B cell (primary cell): Measurements from ENCODE around the gene AP1S3. TPM values are rescaled to one million over a fixed set of nuclear protein-coding genes. Genes with fewer than 3 reads are reported as not detected.
A peak's percentile ranks its signal among the peaks of the same experiment; 100 is the strongest.

Experiments used
- ATAC-seq: fragments of 200-7000 bp; cut with Tn5 transposase; one replicate; pipeline ENCODE4 v1.10.0; 2021; ENCODE audit warnings: low read depth, mild to moderate bottlenecking, moderate number of reproducible peaks, moderate library complexity
- CTCF ChIA-PET: fragments of 350-600 bp; sonication (Branson Sonifier 250); formaldehyde crosslinking; loops from one replicate; lab custom pipeline; 2021; ENCODE audit warnings: antibody characterized with exemption, inconsistent platforms; lab: Charles Lee
- POLR2A ChIA-PET: fragments of 350-600 bp; sonication (Branson Sonifier 250); formaldehyde crosslinking; loops from one replicate; lab custom pipeline; 2021; ENCODE audit warnings: antibody characterized with exemption; lab: Charles Lee
- DNase-seq: peaks from one replicate; pipeline ENCODE4 v3.0.0; 2013
- H2AFZ ChIP-seq: 2 replicates; pipeline ENCODE4 v1.6.1; 2012; ENCODE audit warnings: mild to moderate bottlenecking, low read depth, low read length; ENCODE audit not compliant: insufficient read depth, poor library complexity, severe bottlenecking
- H3K27ac ChIP-seq, 2 donors: 1 replicate in 1 of 2; 2 replicates in 1 of 2; pipeline ENCODE4 v1.5.1; 2012 to 2013; ENCODE audit warnings: low read length in 2 of 2, mild to moderate bottlenecking in 2 of 2, moderate library complexity in 1 of 2
- H3K27me3 ChIP-seq, 4 experiments: fragments of 200-600 bp in 1 of 4; sonication (generic) in 1 of 4; replicated peaks in 1 of 4; 1 replicate in 2 of 4; 2 replicates in 2 of 4; pipeline versions ENCODE4 v1.6.1 to v1.7.0; 2013 to 2016; ENCODE audit warnings: low read length in 3 of 4, mild to moderate bottlenecking in 2 of 4, mixed read lengths in 1 of 4, moderate library complexity in 1 of 4; ENCODE audit not compliant: insufficient read depth in 4 of 4, control insufficient read depth in 3 of 4; ENCODE audit errors: control extremely low read depth in 1 of 4
- H3K36me3 ChIP-seq, 2 experiments: replicated peaks in 1 of 2; 1 replicate in 1 of 2; 2 replicates in 1 of 2; pipeline versions ENCODE4 v1.6.1 to v1.7.1; 2013; ENCODE audit warnings: low read length in 1 of 2; ENCODE audit not compliant: insufficient read depth in 2 of 2, control insufficient read depth in 1 of 2; ENCODE audit errors: control extremely low read depth in 1 of 2, extremely low read depth in 1 of 2
- H3K4me1 ChIP-seq, 2 donors: fragments of 200-600 bp in 1 of 2; sonication (generic) in 1 of 2; 1 replicate in 1 of 2; 2 replicates in 1 of 2; pipeline versions ENCODE4 v1.5.1 to v1.6.1; 2013 to 2017; ENCODE audit warnings: low read length in 2 of 2; ENCODE audit not compliant: control insufficient read depth in 2 of 2, insufficient read depth in 2 of 2
- H3K4me2 ChIP-seq: replicated peaks from 2 replicates; pipeline ENCODE3; 2012; ENCODE audit warnings: mild to moderate bottlenecking, low read depth, low read length; ENCODE audit not compliant: poor library complexity, severe bottlenecking
- H3K4me3 ChIP-seq, 5 experiments: fragments of 200-600 bp in 1 of 5; sonication (generic) in 1 of 5; 1 replicate in 3 of 5; 2 replicates in 2 of 5; pipeline versions ENCODE4 v1.5.1 to v1.7.0; 2011 to 2016; ENCODE audit warnings: low read length in 4 of 5, mild to moderate bottlenecking in 4 of 5, low read depth in 2 of 5, control low read depth in 1 of 5, moderate library complexity in 1 of 5; ENCODE audit not compliant: insufficient read depth in 1 of 5; ENCODE audit errors: control extremely low read depth in 1 of 5, extremely low read depth in 1 of 5
- H3K79me2 ChIP-seq: fragments of 200-600 bp; sonication (generic); one replicate; pipeline ENCODE4 v1.6.0; 2016; ENCODE audit warnings: low read length; ENCODE audit not compliant: control insufficient read depth, insufficient read depth
- H3K9ac ChIP-seq: fragments of 200-600 bp; sonication (generic); 2 replicates; pipeline ENCODE4 v1.6.1; 2017; ENCODE audit warnings: mild to moderate bottlenecking, low read length, moderate library complexity
- H3K9me3 ChIP-seq, 3 donors: one replicate each; pipeline versions ENCODE4 v1.6.1 to v1.7.1; 2013; ENCODE audit warnings: low read length in 2 of 3; ENCODE audit not compliant: control insufficient read depth in 2 of 3, insufficient read depth in 1 of 3; ENCODE audit errors: control extremely low read depth in 1 of 3
- H4K20me1 ChIP-seq: 2 replicates; pipeline ENCODE4 v1.6.0; 2012; ENCODE audit warnings: mild to moderate bottlenecking, low read length; ENCODE audit not compliant: insufficient read depth, control insufficient read depth, poor library complexity, severe bottlenecking
- H3K27ac Mint-ChIP-seq: one replicate; pipeline ENCODE4 v1.8.0; 2021; ENCODE audit warnings: mixed read lengths
- H3K27me3 Mint-ChIP-seq: one replicate; pipeline ENCODE4 v1.8.0; 2021; ENCODE audit warnings: mixed read lengths
- H3K4me1 Mint-ChIP-seq: one replicate; pipeline ENCODE4 v1.8.0; 2021; ENCODE audit warnings: mixed read lengths
- H3K4me3 Mint-ChIP-seq: one replicate; pipeline ENCODE4 v1.8.0; 2021; ENCODE audit warnings: mixed read lengths
- H3K9me3 Mint-ChIP-seq: one replicate; pipeline ENCODE4 v1.8.0; 2022; ENCODE audit warnings: mixed read lengths; ENCODE audit not compliant: insufficient read depth
- EZH2 ChIP-seq: IDR thresholded peaks from 2 replicates; pipeline ENCODE4 v1.6.1; 2012; ENCODE audit warnings: borderline replicate concordance, low read depth, mild to moderate bottlenecking, moderate library complexity, low read length; ENCODE audit not compliant: insufficient read depth, poor library complexity, severe bottlenecking
- WGBS: methylation state at CpG from one replicate; pipeline ENCODE4 v1.1.5; 2013; ENCODE audit warnings: missing lambda C conversion rate; ENCODE audit not compliant: insufficient coverage; 5-methylcytosine and 5-hydroxymethylcytosine counted together
- intact Hi-C: fragments of 100-400 bp; cut with micrococcal nuclease; formaldehyde crosslinking; loops from one replicate; pipeline ENCODE4 v1.10.0; 2022
- polyA plus RNA-seq: library from polyadenylated mRNA; depleted of rRNA; stranded (reverse); fragments of >200 nt; gene quantifications from 2 replicates; pipeline ENCODE4 v1.2.3, GENCODE V29; 2012
- total RNA-seq, 2 donors: library from RNA; stranded (reverse); fragments of 120-200 nt in 1 of 2; gene quantifications; 1 replicate in 1 of 2; 2 replicates in 1 of 2; pipeline versions ENCODE4 v1.2.3 to v1.2.4, GENCODE V29; 2013 to 2022
- TF ChIP-seq, protein P1 (sequence below): fragments of 200-600 bp; IDR thresholded peaks from one replicate; pipeline ENCODE4 v1.8.0; 2022; ENCODE audit warnings: antibody characterized with exemption, mild to moderate bottlenecking

The AP1S3 gene
- total and polyA plus RNA-seq, 2 donors (not counting 1 experiment from before 2014, with no cell fraction given), result 7.2 to 41.4 TPM

- H3K4me3 Mint-ChIP-seq, result no peak overlapping the region
- no peak overlapping the region for H2AFZ ChIP-seq
- intact Hi-C loops, result loop anchor here (10.0 kb wide), 1 partner anchor 1120 kb away; no protein-coding TSS in a partner anchor
- peaks cover 19 to 32% of the 10 kb centered on the region in 2 donors for H3K4me1 ChIP-seq
- H3K27me3 ChIP-seq, result no peaks in the 10 kb centered on the region
- CTCF ChIA-PET, result interaction anchor here (1.3 kb wide), 1 partner anchor 106 kb away, joined by 3 read pairs; no protein-coding TSS in a partner anchor
- no CpG with 5 or more reads among the region's 1 CpG for WGBS
- H3K9ac ChIP-seq, result no peak overlapping the region
- TF ChIP-seq EZH2, result no peak
- TF ChIP-seq, protein P1, sequence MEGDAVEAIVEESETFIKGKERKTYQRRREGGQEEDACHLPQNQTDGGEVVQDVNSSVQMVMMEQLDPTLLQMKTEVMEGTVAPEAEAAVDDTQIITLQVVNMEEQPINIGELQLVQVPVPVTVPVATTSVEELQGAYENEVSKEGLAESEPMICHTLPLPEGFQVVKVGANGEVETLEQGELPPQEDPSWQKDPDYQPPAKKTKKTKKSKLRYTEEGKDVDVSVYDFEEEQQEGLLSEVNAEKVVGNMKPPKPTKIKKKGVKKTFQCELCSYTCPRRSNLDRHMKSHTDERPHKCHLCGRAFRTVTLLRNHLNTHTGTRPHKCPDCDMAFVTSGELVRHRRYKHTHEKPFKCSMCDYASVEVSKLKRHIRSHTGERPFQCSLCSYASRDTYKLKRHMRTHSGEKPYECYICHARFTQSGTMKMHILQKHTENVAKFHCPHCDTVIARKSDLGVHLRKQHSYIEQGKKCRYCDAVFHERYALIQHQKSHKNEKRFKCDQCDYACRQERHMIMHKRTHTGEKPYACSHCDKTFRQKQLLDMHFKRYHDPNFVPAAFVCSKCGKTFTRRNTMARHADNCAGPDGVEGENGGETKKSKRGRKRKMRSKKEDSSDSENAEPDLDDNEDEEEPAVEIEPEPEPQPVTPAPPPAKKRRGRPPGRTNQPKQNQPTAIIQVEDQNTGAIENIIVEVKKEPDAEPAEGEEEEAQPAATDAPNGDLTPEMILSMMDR, result no peak
- H3K79me2 ChIP-seq, result peaks cover 49% of the 10 kb centered on the region
- peaks cover 1 to 3% of the 10 kb centered on the region in 2 experiments for H3K36me3 ChIP-seq
- POLR2A ChIA-PET, result no interaction called here
- no peak overlapping the region for H3K4me3 ChIP-seq
- no peaks in the 10 kb centered on the region for H3K9me3 Mint-ChIP-seq
- no peaks in the 10 kb centered on the region for H3K9me3 ChIP-seq
- peaks cover 5% of the 10 kb centered on the region for H4K20me1 ChIP-seq
- ATAC-seq (no peak), DNase-seq (no peak)
- H3K4me1 Mint-ChIP-seq, result peaks cover 52% of the 10 kb centered on the region
- H3K4me2 ChIP-seq, result no peak overlapping the region
- H3K27ac Mint-ChIP-seq, result no peak overlapping the region
- H3K27ac ChIP-seq, result no peak overlapping the region
- H3K27me3 Mint-ChIP-seq, result no peaks in the 10 kb centered on the region
These were observed 3.0 kb downstream of the AP1S3 start for GRCh38 chr2:223834431-223834830.

GRCh38 chr2:223832241-223832903 is 5.0 kb downstream of the AP1S3 start:
- peaks cover 5% of the 10 kb centered on the region for H4K20me1 ChIP-seq
- peaks cover 19 to 26% of the 10 kb centered on the region in 2 donors for H3K4me1 ChIP-seq
- H3K4me2 ChIP-seq, result no peak overlapping the region
- no peak overlapping the region for H3K9ac ChIP-seq
- H3K9me3 Mint-ChIP-seq, result no peaks in the 10 kb centered on the region
- no peak for TF ChIP-seq EZH2
- TF ChIP-seq, protein P1, result no peak
- H3K4me3 Mint-ChIP-seq, result no peak overlapping the region
- CTCF ChIA-PET, result no interaction called here
- peaks cover 50% of the 10 kb centered on the region for H3K4me1 Mint-ChIP-seq
- DNase-seq (no peak), ATAC-seq (no peak)
- POLR2A ChIA-PET, result interaction anchor here (1.0 kb wide), 1 partner anchor 63 kb away, joined by 3 read pairs; no protein-coding TSS in a partner anchor
- WGBS, result 80% methylated on average over 5 of the region's 8 CpGs
- H3K27ac ChIP-seq, result no peak overlapping the region
- no peak overlapping the region for H3K4me3 ChIP-seq
- no peak overlapping the region for H2AFZ ChIP-seq
- H3K27me3 ChIP-seq, result no peaks in the 10 kb centered on the region
- peaks cover 1 to 7% of the 10 kb centered on the region in 2 experiments for H3K36me3 ChIP-seq
- no peaks in the 10 kb centered on the region for H3K27me3 Mint-ChIP-seq
- intact Hi-C loops, result loop anchor here (10.0 kb wide), 1 partner anchor 1122 kb away; no protein-coding TSS in a partner anchor
- peaks cover 69% of the 10 kb centered on the region for H3K79me2 ChIP-seq
- H3K9me3 ChIP-seq, result no peaks in the 10 kb centered on the region
- peak overlapping the region; percentile 59 for H3K27ac Mint-ChIP-seq
